Embryonic facial prominence (tissue), 1 donor: ENCODE measurements around the gene ZNF184.

ENCODE experiments used
- DNase-seq: peaks from one replicate; pipeline ENCODE4 v3.0.0-alpha.2; 2016; ENCODE audit errors: extremely low spot score

The ZNF184 gene

DNA sequence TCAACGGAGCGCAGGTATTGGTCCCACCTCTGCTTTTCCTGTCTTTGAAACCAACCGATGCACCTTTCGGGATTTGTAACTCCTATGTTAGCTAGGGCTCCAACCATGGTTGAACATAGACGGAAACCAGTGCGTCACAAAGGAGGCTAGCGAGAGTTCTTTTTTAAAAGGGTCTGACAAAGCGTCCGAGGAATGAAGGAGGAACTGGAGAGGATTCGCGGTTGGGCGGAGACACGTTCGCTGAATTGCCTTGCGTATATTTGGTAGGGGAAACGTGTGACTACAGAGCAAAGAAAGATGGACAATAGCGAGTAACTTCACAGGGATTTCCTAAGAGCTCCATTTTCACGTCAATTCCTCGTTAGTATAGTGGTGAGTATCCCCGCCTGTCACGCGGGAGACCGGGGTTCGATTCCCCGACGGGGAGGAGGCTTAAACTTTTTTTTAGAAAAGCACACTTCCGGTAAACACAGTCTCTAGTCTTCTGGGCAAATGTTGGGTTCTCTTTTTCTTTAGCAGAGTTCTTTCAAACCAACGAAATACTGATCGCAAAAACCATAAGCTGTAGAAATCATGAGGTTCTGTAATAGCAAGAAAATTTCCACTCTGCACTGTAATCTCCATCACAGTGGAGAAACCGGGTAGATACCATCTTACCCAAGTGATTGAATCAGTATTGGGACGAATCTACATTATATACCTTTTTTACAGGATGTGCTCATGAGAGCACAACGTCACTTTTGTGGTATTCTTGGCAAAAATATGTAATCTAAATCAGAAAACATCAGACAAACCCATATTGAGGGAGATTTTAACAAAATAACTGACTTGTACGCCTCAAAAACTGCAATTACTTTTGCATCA lies 6.6 kb upstream of the ZNF184 start:
- DNase-seq = peak; percentile 92

DNA sequence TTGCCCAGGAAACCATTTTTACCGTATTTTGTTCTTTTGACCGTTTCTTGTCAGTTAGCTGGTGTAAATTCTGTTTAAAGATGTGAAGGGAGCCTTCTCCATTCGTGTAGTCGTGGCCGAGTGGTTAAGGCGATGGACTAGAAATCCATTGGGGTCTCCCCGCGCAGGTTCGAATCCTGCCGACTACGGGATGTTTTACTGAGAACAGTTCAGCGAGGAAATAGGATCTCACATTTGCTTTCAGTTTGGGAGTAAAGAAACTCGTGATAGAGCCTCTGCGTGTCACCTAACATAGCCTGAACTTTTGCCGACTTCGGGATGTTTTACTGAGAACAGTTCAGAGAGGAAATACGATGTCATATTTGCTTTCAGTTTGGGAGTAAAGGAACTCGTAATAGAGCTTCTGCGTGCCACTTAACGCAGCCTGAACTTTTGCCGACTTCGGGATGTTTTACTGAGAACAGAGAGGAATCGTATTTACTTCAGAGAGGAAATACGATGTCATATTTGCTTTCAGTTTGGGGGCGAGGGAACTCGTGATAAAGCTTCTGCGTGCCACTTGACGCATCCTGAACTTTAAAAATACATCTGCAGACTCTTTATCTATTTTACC lies 5.9 kb upstream of the ZNF184 start:
- peak; percentile 86 for DNase-seq

DNA sequence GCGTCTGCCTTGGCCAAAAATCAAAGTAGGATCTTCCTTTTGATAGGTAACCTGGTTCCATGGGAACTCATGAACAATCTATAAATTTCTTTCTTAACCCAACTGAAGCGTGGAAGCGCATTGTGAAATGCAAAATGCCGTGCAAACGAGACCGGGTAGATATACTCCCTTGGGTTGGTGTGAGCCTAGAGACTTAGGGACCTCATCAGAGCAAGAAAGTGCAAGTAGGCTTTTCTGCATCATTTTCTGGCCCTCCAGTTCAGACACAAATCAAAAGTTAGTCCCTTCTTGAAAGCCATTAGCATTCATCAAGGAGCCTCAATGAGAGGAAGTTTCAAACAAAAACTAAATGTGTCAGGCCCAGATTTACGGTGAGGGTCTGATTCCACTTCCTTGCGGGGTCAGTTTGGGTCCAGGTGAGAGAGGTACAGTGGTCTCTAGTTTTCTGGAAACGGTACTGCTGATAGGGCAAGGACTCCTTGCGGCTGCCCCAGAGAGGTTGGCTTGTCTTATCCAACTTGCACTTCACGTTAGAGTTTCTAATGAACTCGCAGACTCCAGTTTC lies 5.3 kb upstream of the ZNF184 start:
- DNase-seq = no peak

DNA sequence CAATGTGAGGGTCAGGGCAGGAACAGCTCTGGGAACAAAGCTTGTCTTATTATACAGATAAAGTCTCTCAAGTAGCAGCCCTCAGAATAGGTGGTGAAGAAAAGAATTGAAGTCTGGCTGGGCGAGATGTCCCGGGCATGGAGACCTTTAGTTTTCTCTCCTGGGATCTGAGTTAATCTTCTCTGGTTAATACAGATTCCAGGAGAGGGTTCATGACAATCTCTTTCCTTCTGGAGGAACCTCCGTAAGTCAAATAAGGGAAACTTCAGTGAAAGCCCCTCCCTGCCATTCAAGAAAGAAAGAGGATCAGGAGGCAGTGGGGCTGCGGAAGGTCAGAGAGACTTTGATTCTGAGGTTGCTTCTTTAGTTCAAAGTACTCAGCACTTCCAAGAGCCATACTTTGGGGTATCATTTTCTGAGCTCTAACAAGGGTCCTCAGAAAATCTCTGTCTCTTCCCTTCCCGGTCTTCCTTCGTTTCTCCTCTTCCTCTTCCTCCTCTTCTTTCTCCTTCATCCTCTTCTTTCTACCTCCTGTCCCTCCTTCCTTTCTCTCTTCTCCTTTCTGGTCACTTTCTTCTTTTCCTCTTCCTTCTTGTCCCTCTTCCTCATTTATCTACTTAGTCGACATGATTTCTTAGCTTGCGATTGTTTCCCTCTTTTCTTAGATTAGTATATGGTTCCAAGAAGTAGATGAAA lies 4.6 kb upstream of the ZNF184 start:
- no peak for DNase-seq

DNA sequence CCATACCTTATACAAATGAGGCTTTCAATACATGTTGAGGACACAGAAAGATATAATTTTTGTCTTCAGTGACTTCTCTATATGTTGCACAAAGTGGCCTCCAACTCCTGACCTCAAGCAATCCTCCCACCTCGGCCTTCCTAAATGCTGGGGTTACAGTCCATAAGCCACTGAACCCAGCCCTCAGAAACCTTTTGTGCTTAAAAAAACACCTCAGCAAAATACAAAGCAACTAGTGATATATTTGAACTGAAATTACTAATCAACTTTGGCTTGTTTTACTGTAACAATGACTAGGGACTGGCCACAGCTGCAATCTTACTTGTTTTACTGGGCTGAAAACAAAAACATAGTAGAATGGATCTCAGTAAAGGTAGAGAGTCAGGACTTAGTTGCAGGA lies 3.2 kb upstream of the ZNF184 start:
- no peak for DNase-seq

DNA sequence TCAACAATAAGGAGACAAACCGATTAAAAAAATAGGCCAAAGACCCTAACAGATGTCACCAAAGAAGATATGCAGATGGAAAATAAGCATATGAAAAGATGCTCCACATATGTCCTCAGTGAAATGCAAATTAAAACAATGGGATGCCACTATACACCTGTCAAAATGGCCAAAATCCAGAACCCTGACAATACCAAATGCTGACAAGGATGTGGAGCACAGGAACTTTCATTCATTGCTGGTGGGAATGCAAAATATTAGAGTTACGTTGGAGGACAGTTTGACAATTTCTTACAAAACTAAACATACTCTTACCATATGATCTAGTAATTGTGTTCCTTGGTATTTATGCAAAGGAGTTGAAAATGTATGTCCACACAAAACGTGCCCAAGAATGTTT lies 1.8 kb upstream of the ZNF184 start:
- no peak for DNase-seq

DNA sequence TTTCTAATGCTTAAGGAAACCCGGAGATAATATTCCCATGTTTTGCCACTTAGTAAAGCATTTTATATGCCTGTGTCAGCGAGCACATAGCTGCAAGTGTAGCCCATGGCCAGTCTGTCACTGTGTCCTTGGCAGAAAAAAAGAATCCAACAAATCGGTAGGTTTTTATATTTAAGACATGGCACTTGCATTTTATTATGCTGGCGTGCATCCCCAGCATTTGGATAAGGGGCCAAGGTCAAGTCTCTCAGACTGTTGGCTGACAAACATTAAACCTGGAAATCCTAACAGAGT lies 1.2 kb upstream of the ZNF184 start:
- no peak for DNase-seq

DNA sequence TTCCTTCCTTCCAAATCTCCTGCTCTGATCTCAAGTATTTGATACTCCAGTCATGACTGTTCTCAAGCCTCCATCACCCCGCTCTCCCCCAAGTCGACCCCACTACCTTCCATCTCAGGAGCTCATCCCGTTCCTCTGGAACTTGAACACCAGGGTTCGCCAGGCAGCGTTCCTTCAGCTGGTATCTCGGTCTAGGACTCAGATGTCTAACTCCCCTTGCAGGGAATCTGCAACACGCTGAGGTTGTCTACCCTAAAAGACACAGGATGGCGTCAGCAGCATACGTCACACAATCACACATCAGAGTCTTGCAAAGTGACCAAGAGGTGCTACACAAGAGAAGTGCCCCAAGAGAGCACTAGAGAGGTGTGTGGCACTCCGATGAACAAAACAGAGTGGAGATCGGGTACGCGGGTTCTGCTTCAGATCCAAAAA lies 706 bp downstream of the ZNF184 start:
- DNase-seq = peak; percentile 55

DNA sequence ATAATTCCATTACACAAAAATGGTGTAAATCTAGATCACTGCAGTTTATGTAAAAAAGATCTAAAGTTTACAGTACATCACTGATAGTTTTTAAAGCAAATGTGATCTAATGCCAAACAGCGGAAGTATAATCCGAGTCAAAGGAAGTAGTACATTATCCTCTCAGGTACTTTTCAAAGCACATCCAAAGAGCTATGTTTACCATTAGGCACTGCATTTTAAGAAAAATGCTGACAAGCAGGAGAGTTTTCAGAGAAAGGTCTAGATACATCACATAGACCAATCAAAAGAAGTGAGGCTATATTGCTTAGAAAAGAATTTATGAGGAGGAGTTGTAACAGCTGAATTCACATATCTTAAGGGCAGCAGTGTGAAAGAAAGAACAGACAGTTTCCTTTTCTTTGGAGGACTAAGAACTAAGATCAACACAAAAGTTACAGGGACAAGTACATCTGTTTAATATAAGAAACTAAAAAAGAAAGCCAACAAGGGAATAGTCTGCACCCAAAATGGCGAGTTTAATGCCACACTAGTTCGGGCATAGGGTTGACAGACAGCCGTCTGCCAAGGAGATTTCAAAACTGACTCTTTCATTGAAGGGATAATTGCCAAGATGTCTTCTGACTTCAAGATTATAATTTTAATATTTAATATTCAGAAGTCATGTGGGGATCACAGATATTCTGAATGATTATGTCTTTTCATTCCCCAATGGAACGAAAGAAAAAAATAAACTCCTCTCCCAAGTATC lies 1.4 kb downstream of the ZNF184 start:
- no peak for DNase-seq

DNA sequence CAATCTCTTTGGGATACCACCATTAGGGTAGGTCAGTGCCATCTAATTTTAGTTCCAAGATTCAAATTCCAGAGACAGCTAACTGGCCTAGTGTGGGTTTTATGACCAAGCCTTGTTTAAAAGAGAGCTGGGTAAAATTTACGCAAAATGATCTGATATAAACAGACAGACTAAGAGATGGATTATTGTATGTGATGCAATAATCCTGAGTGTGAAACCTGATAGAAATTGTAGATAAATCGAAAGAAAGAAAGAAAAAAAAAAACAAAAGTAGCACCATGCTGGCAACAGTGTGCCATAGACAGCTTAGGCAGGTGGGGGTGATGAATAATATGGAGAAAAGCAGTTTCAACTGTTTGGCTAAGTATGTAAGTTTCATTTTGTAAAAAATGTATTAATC lies 2.9 kb downstream of the ZNF184 start:
- no peak for DNase-seq

DNA sequence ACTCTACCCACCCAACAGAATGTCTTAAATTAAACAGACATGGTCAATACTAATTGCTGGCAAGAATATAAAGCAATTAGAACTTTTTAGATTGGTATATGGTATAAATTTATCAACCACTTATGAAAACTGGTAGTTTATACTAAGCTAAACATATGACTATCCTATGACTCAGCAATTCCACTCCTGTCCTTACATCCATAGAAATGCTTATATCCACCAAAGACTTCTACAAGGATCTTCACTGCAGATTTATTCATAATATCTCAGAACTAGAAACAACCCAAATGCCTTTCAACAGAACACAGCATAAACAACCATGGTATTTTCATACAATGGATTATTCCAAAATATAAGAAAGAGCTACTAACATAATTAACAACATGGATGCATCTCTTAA lies 4.6 kb downstream of the ZNF184 start:
- no peak for DNase-seq

DNA sequence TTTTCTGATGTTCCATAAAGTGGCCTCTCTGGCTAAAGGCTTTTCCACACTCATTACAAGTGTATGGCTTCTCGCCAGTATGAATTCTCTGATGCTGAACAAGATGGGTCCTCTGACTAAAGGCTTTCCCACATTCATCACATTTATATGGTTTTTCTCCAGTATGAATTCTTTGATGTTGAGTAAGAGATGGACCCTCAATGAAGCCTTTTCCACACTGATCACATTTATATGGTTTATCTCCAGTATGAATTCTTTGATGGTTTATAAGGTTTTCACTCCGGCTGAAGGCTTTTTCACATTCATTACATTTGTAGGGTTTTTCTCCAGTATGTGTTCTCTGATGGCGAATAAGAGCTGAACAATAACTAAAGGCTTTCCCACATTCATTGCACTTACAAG lies 20.4 kb downstream of the ZNF184 start:
- no peak for DNase-seq

DNA sequence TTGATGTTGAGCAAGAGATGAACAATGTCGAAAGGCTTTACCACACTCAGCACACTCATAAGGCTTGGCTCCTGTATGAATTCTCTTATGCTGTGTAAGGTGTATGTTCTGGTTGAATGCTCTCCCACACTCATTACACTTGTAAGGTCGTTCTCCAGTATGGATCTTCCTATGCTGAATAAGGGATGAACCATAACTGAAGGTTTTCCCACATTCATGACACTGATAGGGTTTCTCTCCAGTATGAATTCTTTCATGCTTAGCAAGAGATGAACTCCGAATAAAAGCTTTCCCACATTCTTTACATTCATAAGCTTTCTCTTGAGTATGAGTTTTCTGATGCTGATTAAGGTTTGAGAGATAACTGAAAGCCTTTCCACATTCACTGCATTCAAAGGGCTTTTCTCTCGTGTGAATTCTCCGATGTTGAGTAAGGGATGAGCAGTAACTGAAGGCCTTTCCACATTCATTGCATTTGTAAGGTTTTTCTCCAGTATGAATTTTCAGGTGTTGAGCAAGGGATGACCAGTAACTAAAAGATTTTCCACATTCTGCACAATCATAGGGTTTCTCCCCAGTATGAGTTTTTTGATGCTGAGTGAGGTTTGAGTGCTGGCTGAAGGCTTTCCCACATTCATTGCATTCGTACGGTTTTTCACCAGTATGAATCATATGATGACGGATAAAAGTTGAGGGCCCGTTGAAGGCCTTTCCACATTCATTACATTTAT lies 21.1 kb downstream of the ZNF184 start:
- no peak for DNase-seq

DNA sequence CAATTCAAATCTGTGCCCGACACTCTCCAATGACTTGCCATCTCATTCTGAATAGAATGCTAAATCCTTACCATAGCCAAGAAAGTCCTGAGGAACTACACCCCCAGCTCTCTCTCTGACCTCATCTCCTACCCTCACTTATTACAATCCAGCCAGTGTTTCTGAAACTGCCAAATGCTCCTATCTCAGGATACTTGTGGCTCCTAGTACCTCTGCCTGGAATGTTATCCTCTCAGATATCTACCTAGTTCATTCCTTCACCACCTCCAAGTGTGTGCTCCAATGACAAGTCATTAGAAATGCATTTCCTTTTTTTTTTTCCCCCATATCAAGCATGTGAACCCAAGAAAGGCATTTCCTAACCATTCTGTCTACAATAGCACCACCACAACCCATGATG lies 24.4 kb downstream of the ZNF184 start:
- DNase-seq = no peak

DNA sequence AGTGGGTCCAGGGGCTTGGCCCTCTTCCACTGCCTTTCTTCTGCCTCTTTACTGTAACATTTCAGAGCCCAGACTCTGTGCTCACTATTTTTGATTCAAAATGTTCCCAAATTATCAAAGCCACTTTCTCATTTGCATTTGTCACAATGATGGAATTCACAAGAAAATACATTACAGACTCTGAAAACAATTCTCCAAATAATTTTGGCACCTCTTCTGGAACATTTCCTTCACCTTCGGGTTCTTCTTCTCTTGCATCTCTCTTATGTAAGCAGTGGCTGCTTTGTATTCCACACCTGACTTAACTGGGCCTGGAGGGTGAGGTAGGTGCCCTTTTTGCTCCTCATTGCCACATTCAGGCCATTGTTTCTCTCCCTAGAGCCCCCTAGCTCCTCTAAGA lies 30.0 kb downstream of the ZNF184 start:
- no peak for DNase-seq

DNA sequence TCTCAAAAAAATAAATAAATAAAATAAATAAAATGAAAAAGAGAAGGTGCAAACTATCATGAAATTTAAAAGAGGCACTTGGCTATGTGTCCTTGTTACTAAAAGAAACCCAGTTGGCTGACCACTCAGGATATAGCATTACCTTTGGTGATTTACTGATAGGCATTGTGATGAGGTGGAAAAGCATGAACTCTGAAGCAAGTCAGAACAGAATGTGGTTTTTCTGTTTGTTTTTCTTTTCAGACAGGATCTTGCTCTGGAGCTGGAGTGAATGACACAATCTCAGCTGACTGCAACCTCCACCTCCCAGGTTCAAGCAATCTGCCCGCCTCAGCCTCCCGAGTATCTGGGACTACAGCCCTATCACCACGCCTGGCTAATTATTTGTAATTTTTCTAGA lies 31.9 kb downstream of the ZNF184 start:
- no peak for DNase-seq

DNA sequence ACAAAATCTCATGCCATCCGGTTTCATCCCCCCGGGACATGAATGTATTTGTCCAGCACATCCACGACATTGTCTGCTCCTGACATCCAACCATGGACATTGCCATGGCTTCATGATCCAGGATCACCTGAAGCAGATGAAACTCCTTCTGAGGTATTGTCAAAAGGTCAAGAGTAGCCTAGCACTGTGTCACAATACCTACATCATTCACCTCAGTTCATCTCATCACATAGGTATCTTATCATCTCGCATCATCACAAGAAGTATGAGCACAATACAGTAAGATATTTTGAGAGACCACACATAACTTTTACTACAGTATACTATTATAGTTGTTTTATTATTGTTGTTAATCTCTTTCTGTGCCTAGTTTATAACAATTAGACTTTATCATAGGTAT lies 33.5 kb downstream of the ZNF184 start:
- DNase-seq = no peak

DNA sequence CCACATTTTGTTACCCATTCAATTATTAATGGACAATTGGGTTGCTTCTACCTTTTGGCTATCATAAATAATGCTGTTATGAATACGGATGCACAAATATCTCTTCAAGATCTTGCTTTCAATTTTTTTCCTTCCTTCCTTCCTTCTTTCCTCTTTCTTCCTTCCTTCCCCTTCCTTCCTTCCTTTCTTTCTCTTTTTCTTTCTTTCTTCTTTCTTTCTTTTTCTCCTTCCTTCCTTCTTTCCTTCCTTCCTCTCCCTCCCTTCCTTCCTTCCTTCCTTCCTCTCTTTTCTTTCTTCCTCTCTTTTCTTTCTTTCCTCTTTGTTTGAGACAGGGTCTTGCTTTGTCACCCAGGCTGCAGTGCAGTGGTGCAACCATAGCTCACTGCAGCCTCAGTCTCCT lies 39.2 kb downstream of the ZNF184 start:
- no peak for DNase-seq

DNA sequence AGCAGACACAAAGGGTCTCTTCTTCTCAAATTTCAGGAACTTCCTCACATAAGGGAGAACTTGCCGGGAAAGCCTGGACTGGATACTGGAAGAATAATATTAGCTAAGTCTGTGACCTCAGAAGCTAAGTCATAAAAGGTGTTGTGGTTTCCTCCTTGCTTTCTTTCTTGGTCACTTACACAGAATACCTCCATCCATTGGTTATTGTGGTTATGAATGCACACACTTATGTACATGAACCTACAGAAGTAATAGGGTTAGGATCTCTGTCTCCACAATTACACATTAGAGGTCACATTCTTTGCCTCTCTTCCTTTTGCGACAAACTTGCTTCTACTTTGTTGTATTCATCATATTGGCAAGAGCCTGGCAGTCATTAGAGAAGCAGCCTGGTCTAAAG lies 43.9 kb downstream of the ZNF184 start:
- DNase-seq = no peak

DNA sequence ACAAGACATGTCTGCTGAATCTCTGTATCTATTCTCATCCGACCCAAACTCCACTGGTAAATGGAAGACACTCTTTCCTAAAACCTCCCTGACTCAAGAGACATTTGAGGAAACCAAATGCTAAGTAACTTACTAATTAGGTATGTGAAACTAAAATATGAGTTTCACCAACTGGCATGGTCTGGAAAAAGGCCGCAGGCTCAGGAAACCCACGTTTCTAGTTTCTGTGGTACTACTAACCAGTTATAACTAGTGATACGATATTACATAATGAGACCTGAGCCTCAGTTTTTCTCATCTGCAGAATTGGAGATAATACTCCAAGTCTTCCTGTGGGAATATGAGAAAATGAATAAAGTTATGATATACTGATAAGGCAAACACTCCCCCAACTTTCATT lies 44.4 kb downstream of the ZNF184 start:
- DNase-seq = no peak

DNA sequence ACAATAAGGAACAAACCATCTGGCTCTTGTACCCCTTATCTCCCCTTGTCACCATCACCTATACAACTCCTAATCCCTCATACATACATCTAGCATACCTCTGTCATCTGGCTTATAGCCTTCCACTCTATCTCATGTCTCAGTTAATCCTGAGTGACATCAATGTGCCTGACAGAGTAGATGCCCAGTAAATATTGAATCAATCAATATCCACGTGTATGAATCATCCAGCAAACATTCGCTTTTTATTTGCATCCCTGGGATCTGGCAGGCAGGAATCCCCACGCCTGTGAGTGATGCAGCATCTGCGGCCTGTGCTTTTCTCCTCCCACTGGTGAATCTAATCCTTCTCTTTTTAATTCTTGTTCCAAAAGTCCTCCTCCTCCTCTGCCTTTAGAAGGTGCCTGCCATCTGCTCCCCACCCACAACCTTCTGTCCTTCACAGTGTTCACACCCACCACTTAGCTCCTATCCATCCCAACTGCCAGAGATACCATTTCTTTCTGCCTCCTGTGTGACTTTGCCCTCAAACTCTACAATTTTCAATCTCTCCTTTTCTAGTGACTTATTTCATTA lies 46.8 kb downstream of the ZNF184 start:
- DNase-seq = no peak
